Activated T-cell treated with anti-CD3 and anti-CD28 coated beads, Interleukin-2, amount 50 U/mL, for 72 hours (primary cell): ENCODE measurements around the gene CIAO2A. TPM values are rescaled to one million over a fixed set of nuclear protein-coding genes. Genes with fewer than 3 reads are reported as not detected.
A peak's percentile ranks its signal among the peaks of the same experiment; 100 is the strongest.
"Not testable (repeated sequence)": the region's sequence is repeated elsewhere in the genome, so short reads cannot be mapped to it uniquely, and the experiment has no call there.

ENCODE experiments used
- ATAC-seq, 2 donors: fragments of 150-1000 bp; cut with Tn5 transposase; replicated peaks in 1 of 2; 2 replicates each; pipeline ENCODE4 v1.10.0; 2021; ENCODE audit warnings: moderate library complexity in 2 of 2, mild to moderate bottlenecking in 1 of 2
- DNase-seq, 2 donors: peaks; one replicate each; pipeline ENCODE4 v3.0.0; 2021 to 2022; ENCODE audit warnings: mixed read lengths in 1 of 2
- H3K27ac Mint-ChIP-seq: one replicate; pipeline ENCODE4 v1.8.0; 2022; ENCODE audit warnings: mild to moderate bottlenecking, moderate library complexity, mixed read lengths
- H3K27me3 Mint-ChIP-seq: one replicate; pipeline ENCODE4 v1.8.0; 2022; ENCODE audit warnings: low read depth, mixed read lengths
- H3K36me3 Mint-ChIP-seq, 2 donors: one replicate each; pipeline ENCODE4 v1.8.0; 2022; ENCODE audit warnings: mixed read lengths in 2 of 2, mild to moderate bottlenecking in 1 of 2; ENCODE audit not compliant: insufficient read depth in 2 of 2
- H3K4me1 Mint-ChIP-seq: one replicate; pipeline ENCODE4 v1.8.0; 2022; ENCODE audit warnings: low read depth, mixed read lengths
- H3K4me3 Mint-ChIP-seq, 2 donors: one replicate each; pipeline ENCODE4 v1.8.0; 2022; ENCODE audit warnings: mild to moderate bottlenecking in 2 of 2, mixed read lengths in 2 of 2, moderate library complexity in 2 of 2
- H3K9me3 Mint-ChIP-seq, 2 donors: one replicate each; pipeline ENCODE4 v1.8.0; 2022; ENCODE audit warnings: mixed read lengths in 2 of 2
- total RNA-seq, 2 donors: library from RNA; stranded (reverse); gene quantifications; one replicate each; pipeline ENCODE4 v1.2.3, GENCODE V29; 2022

The CIAO2A gene
- total RNA-seq, 2 donors from 2014 or later = 65.1 to 74.5 TPM

DNA sequence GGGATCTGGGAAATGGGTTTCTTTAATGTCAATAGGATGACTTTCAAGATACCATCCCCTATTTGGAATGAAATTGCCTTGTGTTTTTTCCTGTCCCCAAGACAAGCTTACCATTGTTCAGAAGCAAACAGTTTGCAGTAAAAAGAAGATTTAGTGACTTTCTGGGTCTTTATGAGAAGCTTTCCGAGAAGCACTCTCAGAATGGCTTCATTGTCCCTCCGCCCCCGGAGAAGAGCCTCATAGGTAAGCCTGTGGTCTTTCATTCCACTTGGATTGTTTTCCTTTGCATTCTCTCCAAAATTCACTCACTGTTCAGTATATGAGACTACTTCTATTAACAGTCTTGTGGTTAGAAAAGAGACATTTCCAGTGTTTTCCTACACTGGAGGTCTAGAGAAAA is 32.3 kb upstream of the CIAO2A start:
- H3K27me3 Mint-ChIP-seq = no peaks in the 10 kb centered on the region

GRCh38 chr15:64122936-64123351 is 29.3 kb upstream of the CIAO2A start:
- Mint-ChIP-seq H3K9me3 (no peaks in the 10 kb centered on the region), H3K36me3 (peaks cover 5 to 17% of the 10 kb centered on the region in 2 donors)

More for the DNA sequence above, 32.3 kb upstream of the CIAO2A start:
- Mint-ChIP-seq H3K9me3 (no peaks in the 10 kb centered on the region), H3K27ac (peak overlapping the region; percentile 42), H3K36me3 (peaks cover 6 to 17% of the 10 kb centered on the region in 2 donors), H3K4me3 (no peak overlapping the region), H3K4me1 (no peaks in the 10 kb centered on the region)
- ATAC-seq (no peak), DNase-seq (no peak)

GRCh38 chr15:64122444-64122843 is 28.8 kb upstream of the CIAO2A start:
- Mint-ChIP-seq H3K4me3 (no peak overlapping the region), H3K27me3 (no peaks in the 10 kb centered on the region), H3K9me3 (no peaks in the 10 kb centered on the region), H3K4me1 (no peaks in the 10 kb centered on the region), H3K36me3 (peaks cover 2 to 12% of the 10 kb centered on the region in 2 donors), H3K27ac (no peak overlapping the region)
- DNase-seq (no peak), ATAC-seq (no peak)

More at GRCh38 chr15:64122936-64123351, 29.3 kb upstream of the CIAO2A start:
- H3K4me3 Mint-ChIP-seq = no peak overlapping the region
- DNase-seq (no peak), ATAC-seq (no peak)
- no peaks in the 10 kb centered on the region for H3K27me3 Mint-ChIP-seq
- H3K4me1 Mint-ChIP-seq = no peaks in the 10 kb centered on the region
- no peak overlapping the region for H3K27ac Mint-ChIP-seq

DNA sequence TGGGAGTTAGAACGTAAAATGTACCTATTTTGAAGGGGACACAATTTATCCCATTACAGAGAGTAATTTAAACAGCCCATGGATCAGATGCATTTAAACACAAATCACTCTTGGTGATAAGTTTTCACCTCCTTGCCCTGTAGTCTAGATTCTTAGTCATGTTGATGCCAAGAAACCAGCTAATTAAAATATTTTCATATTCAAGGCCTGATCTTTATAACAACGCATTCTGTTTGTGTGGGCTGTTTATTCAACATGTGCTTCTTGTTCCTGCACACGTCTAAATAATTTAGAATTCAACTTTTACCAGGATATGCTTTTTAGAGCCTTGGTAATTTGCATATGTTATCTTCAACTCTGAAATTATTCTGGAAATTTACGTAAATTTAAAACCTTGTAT is 28.0 kb upstream of the CIAO2A start:
- Mint-ChIP-seq H3K36me3 (peaks cover 2 to 12% of the 10 kb centered on the region in 2 donors), H3K4me1 (no peaks in the 10 kb centered on the region), H3K4me3 (no peak overlapping the region), H3K27ac (no peak overlapping the region), H3K27me3 (no peaks in the 10 kb centered on the region), H3K9me3 (no peaks in the 10 kb centered on the region)
- DNase-seq (no peak), ATAC-seq (no peak)

GRCh38 chr15:64120322-64120721 is 26.7 kb upstream of the CIAO2A start:
- H3K27me3 Mint-ChIP-seq, ATAC-seq, H3K4me3 Mint-ChIP-seq, H3K9me3 Mint-ChIP-seq, H3K4me1 Mint-ChIP-seq, H3K27ac Mint-ChIP-seq, DNase-seq: not testable (repeated sequence)
- H3K36me3 Mint-ChIP-seq = peaks cover 2 to 10% of the 10 kb centered on the region in 2 donors

GRCh38 chr15:64117759-64118487 is 24.3 kb upstream of the CIAO2A start:
- Mint-ChIP-seq H3K36me3 (peaks cover 8 to 15% of the 10 kb centered on the region in 2 donors), H3K9me3 (no peaks in the 10 kb centered on the region), H3K27ac (no peak overlapping the region), H3K27me3 (no peaks in the 10 kb centered on the region), H3K4me1 (peaks cover under 1% of the 10 kb centered on the region), H3K4me3 (no peak overlapping the region)
- ATAC-seq (no peak), DNase-seq (no peak)

DNA sequence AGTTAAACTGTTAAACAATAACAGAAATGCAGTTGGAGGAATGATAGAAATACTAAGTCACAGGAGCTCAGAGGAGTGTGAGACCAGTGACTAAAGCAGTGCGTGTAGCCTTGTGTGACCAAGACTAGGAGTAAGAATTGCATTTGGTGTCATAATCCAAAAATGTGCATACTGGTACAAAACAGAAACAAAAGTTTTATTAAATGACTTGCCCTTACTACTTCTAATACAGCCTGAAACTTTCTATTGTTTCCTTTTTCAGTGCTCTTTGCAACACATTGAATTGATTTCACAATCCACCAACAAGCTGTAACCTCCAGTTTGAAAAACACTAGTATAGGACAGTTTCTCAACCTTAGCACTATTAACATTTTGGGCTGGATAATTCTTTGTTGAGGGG is 19.3 kb upstream of the CIAO2A start:
- Mint-ChIP-seq H3K4me3 (peak overlapping the region in 1 of 2 donors; percentile 43), H3K9me3 (no peaks in the 10 kb centered on the region), H3K27ac (peak overlapping the region; percentile 95), H3K36me3 (peaks cover 5 to 19% of the 10 kb centered on the region in 2 donors), H3K27me3 (no peaks in the 10 kb centered on the region), H3K4me1 (peaks cover 37% of the 10 kb centered on the region)
- DNase-seq = no peak
- peak; percentile 90 to 96 for ATAC-seq

DNA sequence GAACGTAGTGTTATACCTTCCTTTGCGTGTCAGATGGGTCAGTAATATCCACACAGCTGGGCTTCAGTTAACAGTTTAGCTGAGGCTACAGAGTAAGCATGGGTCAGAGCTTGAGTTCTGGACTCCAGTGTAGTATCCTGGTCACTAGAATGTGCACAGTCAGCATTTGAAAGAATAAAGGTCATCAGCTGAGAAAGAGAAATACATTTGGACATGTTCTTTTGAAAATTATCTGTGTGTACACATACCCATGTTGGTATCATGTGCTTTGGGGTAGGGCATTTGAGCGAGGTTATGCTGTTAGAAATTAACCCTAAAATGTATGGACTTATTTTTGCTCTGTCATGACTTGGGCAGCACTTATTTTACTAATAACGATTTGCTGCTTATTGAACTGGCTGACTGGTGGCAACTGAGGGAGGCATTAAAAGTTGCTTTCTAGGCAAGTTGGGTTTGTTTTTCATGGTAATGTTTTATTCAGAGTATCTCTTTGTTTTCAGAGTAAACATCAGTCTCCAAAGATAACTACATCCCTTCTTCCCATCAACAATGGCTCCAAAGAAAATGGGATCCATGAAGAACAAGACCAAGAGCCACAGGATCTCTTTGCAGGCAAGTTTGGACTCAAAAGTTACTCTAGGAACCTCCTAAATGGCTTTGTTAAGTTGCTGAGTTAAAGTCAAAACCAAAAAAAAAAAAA is 18.6 kb upstream of the CIAO2A start:
- peak overlapping the region; percentile 95 for H3K27ac Mint-ChIP-seq
- DNase-seq (no peak), ATAC-seq (no peak)
- peaks cover 37% of the 10 kb centered on the region for H3K4me1 Mint-ChIP-seq
- H3K9me3 Mint-ChIP-seq = no peaks in the 10 kb centered on the region
- H3K27me3 Mint-ChIP-seq = no peaks in the 10 kb centered on the region
- peaks cover 5 to 19% of the 10 kb centered on the region in 2 donors for H3K36me3 Mint-ChIP-seq
- H3K4me3 Mint-ChIP-seq = peak overlapping the region in 1 of 2 donors; percentile 43

GRCh38 chr15:64111679-64112050 is 18.0 kb upstream of the CIAO2A start:
- peak overlapping the region; percentile 95 for H3K27ac Mint-ChIP-seq
- ATAC-seq (no peak), DNase-seq (no peak)
- peaks cover 5 to 19% of the 10 kb centered on the region in 2 donors for H3K36me3 Mint-ChIP-seq
- H3K4me1 Mint-ChIP-seq = peaks cover 37% of the 10 kb centered on the region
- no peaks in the 10 kb centered on the region for H3K9me3 Mint-ChIP-seq
- peak overlapping the region in 1 of 2 donors; percentile 43 for H3K4me3 Mint-ChIP-seq
- H3K27me3 Mint-ChIP-seq = no peaks in the 10 kb centered on the region

GRCh38 chr15:64110950-64111678 is 17.5 kb upstream of the CIAO2A start:
- Mint-ChIP-seq H3K4me3 (peak overlapping the region in 1 of 2 donors; percentile 43), H3K4me1 (peaks cover 42% of the 10 kb centered on the region), H3K27ac (peak overlapping the region; percentile 55), H3K27me3 (no peaks in the 10 kb centered on the region), H3K9me3 (no peaks in the 10 kb centered on the region), H3K36me3 (peaks cover 5 to 19% of the 10 kb centered on the region in 2 donors)
- ATAC-seq (no peak), DNase-seq (no peak)

DNA sequence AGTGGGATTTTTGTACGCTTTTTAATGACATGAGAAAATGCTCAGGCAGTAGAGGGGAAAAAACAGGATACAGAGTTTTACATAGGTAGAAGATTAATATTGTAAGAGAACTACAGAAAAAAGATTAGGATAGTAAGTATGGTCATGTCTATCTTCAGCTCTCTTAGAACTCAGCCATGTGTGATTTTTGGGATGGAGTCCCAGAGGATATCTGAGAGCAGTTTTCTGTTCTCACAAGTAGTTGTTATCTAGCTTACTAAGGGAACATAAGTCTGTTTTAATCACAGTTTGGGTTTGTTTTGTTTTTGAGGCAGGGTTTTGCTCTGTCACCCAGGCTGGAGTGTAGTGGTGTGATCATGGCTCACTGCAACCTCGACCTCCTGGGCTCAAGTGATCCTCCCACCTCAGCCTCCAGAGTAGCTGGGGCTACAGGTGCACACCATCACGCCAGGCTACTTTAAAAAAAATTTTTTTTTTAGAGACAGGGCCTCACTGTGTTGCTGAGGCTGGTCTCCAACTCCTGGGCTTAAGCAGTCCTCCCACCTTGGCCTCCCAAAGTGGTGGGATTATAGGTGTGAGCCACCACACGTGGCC is 16.6 kb upstream of the CIAO2A start:
- H3K4me3 Mint-ChIP-seq = peak overlapping the region in 1 of 2 donors; percentile 34
- peaks cover 42% of the 10 kb centered on the region for H3K4me1 Mint-ChIP-seq
- H3K27ac Mint-ChIP-seq = peak overlapping the region; percentile 82
- not testable (repeated sequence) for DNase-seq, ATAC-seq, H3K9me3 Mint-ChIP-seq, H3K27me3 Mint-ChIP-seq
- H3K36me3 Mint-ChIP-seq = peaks cover 5 to 19% of the 10 kb centered on the region in 2 donors

GRCh38 chr15:64107337-64107736 is 13.7 kb upstream of the CIAO2A start:
- Mint-ChIP-seq H3K27me3 (no peaks in the 10 kb centered on the region), H3K27ac (no peak overlapping the region), H3K4me3 (no peak overlapping the region), H3K4me1 (peaks cover 46% of the 10 kb centered on the region), H3K9me3 (peaks cover 1 to 2% of the 10 kb centered on the region in 2 donors), H3K36me3 (peaks cover 2 to 12% of the 10 kb centered on the region in 2 donors)
- ATAC-seq (no peak), DNase-seq (no peak)
